Activated CD8-positive, alpha-beta memory T cell treated with anti-CD3 and anti-CD28 coated beads for 48 hours (primary cell): Measurements from ENCODE around the gene FAM120AOS.

Experiments
- DNase-seq, 3 experiments: peaks; one replicate each; pipeline ENCODE4 v3.0.0-alpha.2; 2020; ENCODE audit warnings: low read depth in 2 of 3, low spot score in 2 of 3

FAM120AOS gene

GRCh38 chr9:93453047-93453914 lies at the start of gene FAM120AOS:
Gene FAM120AOS, minus strand, starts transcription at chr9:93453581. Its CDS starts 872 bp downstream, at chr9:93452709.
- DNase-seq, result peak; percentile 45 to 67 (median 64)

DNA sequence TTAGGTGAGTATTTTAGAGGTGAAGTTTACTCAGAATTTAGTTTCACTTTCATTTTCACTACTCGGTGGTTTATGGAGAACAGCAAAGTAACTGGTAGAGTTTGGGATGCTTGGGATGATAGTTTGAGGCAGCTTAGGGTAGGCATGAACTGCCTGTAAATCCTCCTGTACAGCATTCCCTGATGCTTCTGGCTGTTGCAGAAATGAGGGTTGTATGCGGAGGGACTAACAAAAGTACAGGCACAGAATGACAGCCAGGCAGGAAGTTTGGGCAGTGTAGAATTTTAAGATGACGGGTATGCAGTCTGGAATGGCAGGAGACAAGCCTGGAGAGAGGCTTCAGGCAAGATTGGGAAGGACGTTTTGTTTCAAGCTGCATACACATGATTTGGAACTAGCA lies 48.0 kb upstream of the FAM120AOS start:
- DNase-seq, result no peak

DNA sequence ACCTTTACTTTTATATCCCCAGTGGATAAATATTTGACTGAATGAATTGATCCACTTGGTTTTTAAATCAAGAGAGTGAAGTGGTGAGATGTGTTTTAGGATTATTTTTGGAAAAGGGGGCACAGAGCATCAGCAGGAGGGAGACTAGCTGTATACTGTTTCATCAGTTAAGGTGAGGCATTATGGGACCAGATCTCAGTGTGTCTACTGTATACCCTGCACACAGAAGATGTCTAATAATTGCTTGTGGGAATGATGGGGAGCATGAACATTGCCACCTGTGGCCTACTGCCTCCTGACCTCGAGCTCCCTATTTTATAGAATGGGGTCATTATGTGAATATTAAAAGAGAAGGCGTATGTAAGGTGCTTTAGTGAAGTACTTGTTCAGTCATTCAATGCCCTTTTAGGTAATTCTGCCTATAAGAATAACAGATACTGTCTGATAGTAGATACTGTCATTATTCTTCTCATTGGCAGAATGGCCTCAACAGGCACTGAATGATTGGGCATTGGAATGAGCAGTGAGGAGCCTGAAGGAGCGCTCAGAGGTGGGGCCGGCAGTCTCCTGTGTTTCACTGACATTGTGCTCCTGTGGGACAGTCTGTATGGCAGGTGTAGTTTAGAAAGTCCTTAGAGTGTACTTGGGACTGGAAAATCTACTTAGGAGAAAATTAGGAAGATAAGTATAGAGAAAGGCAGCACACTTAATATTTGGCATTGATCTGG lies 47.4 kb upstream of the FAM120AOS start:
- DNase-seq, result no peak

GRCh38 chr9:93496285-93496684 lies 42.9 kb upstream of the FAM120AOS start:
- DNase-seq, result no peak

- no peak for DNase-seq
Measured at GRCh38 chr9:93493949-93494348, 40.6 kb upstream of the FAM120AOS start.

GRCh38 chr9:93492327-93492726 lies 38.9 kb upstream of the FAM120AOS start:
- DNase-seq, result no peak

- no peak for DNase-seq
Measured at GRCh38 chr9:93491593-93492232, 38.3 kb upstream of the FAM120AOS start.

DNA sequence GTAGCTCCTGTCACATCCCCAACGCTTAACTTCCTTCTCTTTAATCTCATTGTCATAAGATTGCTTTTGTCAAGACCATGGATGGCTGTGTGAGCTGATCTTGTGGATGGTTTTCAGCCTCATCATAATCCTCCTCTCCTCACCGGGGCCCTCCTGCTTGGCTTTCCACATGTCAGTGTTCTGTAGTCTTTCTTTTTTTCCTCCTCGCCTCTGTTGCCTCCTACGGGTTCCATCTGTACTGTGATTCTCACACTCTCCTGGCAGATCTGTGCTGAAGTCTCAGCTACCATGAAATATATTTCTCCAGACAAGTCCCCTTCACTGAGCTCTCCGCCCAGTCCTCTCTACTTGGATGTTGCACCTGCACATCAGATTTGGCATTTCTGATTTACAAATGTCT lies 34.9 kb upstream of the FAM120AOS start:
- no peak for DNase-seq

DNA sequence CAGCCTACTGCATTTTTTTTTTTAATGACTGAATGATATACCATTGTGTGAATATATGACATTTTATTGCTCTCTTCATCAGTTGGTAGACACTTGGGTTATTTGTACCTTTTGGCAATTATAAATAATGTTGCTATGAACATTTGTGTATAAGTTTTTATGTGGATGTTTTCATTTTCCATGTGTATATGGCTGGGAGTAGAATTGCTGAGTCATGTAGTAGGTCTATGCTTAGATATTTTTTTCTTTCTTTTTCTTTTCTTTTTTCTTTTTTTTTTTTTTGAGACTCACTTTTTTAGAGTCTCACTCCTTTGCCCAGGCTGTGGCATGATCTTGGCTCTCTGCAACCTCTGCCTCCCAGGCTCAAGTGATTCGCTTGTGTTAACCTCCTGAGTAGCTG lies 32.9 kb upstream of the FAM120AOS start:
- no peak for DNase-seq

GRCh38 chr9:93483497-93483896 lies 30.1 kb upstream of the FAM120AOS start:
- no peak for DNase-seq

- DNase-seq, result no peak
Measured at GRCh38 chr9:93480728-93481324, 27.4 kb upstream of the FAM120AOS start.

DNA sequence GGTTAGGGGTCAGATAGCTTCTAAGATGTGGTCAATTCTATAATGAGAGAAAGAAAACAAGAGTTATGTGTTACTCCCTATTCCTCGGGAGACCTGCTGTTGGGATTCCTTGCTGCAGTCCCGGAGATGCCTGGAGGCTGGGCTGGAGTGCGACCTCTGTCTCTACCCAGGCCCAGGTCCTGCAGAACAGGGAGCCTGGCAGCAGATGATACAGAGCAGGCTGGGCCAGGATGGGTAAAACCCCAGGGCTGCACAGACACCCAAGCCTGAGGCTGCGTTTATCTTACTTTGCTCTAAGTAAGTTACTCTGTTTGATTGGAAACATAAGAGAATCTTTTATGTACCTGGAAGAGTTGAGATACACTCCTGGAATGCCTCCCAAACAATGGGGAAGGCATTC lies 26.9 kb upstream of the FAM120AOS start:
- no peak for DNase-seq

- DNase-seq, result no peak
Measured at GRCh38 chr9:93479726-93480125, 26.3 kb upstream of the FAM120AOS start.

DNA sequence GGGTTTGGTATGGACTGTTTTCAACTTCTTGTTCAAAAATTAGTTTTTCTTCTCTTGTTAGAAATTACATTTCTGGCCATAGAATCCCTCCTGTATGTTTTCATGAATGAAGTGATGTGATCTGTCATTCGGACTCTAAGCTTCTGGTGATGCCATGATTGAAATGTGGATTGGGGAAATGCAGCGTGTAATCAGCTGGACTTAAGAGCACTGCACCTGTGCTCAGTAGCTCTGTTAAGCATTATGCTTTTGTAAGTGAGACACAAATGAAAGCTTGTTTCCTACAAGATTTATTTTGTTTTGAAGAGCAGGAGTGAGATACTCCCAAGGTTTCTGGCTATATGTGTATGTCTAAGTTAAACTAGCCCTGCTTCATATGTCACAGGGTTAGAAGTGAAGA lies 24.0 kb upstream of the FAM120AOS start:
- DNase-seq, result no peak

DNA sequence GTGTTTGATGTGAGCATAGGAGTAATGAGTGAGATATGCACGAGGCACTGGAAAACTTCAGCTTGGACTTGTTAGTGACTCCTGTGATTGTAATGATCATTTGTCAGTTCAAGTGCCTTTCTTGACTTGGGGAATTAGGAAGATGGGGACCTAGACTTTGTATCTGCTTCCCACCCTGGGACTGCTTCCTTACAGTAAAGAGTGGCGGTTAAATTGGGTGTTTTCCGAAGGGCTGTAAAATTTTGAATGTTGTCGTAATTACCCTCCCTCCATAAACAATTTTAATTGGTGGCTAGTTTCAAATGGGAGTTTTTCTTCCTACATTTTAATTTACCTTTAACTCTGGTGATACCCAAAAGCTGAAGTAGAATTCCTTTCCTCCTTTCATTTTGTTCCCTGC lies 23.5 kb upstream of the FAM120AOS start:
- no peak for DNase-seq

- no peak for DNase-seq
Measured at GRCh38 chr9:93475856-93476255, 22.5 kb upstream of the FAM120AOS start.

GRCh38 chr9:93475108-93475507 lies 21.7 kb upstream of the FAM120AOS start:
- no peak for DNase-seq

GRCh38 chr9:93473411-93473810 lies 20.0 kb upstream of the FAM120AOS start:
- DNase-seq, result no peak

DNA sequence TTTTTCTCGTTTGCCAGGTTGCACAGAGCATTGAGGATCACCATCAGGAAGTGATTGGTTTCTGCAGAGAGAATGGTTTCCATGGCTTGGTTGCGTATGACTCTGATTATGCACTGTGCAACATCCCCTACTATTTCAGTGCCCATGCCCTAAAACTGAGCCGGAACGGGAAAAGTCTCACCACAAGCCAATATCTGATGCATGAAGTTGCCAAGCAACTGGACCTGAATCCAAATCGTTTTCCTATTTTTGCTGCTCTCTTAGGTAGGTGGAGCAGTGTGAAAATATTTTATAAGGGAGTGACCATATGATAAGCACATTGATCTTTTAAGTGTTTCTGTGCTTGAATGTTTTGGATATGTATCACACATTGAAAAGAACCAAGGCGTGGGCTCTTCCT lies 17.7 kb upstream of the FAM120AOS start:
- DNase-seq, result no peak

- no peak for DNase-seq
Measured at GRCh38 chr9:93470391-93470790, 17.0 kb upstream of the FAM120AOS start.

- no peak for DNase-seq
Measured at GRCh38 chr9:93468763-93469456, 15.5 kb upstream of the FAM120AOS start.
